ENCODE data around the gene MYO1B.

The MYO1B gene

DNA sequence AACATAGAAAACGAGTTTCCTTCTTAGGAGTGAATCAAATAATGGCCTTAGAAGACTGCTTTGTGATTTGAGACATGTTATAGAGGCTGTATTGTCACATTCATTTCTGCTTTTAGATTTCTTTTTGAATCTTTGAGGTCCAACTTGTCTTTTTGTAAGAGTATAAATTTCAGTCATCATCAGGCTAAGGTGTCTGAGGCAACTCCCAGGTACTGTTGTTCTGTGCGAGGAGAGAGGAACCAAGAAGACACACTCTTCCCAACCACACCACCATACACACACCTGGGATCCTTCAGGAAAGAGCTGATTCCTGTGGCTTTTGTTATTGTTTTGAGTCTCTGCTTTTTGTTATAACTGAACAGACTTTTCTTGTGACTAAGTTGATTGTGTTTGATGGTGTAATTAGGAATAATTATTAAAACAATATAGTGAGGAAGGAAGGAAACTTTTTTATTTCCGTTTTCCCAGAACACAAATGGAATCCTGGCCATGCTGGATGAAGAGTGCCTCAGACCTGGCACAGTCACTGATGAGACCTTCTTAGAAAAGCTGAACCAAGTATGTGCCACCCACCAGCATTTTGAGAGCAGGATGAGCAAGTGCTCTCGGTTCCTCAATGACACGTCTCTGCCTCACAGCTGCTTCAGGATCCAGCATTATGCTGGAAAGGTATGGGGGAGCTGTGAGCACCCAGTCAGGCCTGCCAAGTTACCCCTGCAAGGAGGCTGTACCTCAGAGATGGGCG is 140.4 kb downstream of the MYO1B start:
- no peak overlapping the region for H3K4me3 ChIP-seq (ENCODE audit: low read depth, low read length)
- no peak for DNase-seq (ENCODE audit: low read depth)
- TF ChIP-seq CTCF (IDR thresholded peaks at IDR 0.05; ENCODE audit: low read depth, low read length, missing control alignments), result no peak

DNA sequence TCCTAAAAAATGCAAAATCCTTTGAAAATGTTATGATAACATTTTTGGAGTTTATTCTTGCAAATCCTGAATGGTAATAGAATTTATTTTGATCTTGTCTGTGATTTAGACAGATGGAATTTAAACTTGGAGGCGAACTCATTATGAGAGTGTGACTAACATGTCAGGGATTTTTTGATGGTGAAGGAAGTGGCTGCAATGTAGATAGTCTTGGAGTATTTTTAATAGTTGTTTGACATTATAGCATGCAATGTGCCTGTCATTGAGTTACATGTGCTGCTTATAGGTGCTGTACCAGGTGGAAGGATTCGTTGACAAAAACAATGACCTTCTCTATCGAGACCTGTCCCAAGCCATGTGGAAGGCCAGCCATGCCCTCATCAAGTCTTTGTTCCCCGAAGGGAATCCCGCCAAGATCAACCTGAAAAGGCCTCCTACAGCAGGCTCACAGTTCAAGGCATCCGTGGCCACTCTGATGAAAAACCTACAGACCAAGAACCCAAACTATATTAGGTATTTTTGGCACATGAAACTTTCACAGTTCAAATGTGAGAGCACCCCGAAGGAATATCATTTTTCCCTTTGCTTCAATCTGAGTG is 141.8 kb downstream of the MYO1B start:
- no peak overlapping the region for H3K4me3 ChIP-seq (ENCODE audit: low read depth, low read length)
- no peak for TF ChIP-seq CTCF (IDR thresholded peaks at IDR 0.05; ENCODE audit: low read depth, low read length, missing control alignments)
- no peak for DNase-seq (ENCODE audit: low read depth)

DNA sequence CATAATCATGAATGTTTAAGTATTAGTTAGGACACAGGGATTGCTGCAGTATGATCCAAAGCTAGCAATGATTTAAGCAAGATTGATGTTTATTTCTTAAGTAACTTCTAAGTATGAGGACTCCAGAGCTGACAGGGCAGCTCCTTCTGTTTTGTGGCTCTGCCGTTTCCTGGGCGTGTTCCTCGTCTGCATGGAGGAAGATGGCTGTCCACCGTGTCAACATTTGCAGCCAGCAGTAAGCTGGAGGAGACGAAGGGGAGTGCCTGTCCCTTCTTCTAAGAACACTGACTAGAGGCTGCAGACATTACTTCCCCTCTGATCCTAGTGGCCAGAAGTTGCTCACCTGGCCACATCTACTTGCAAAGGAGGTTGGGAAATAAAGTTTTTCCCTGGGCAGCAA is 144.1 kb downstream of the MYO1B start:
- TF ChIP-seq CTCF (IDR thresholded peaks at IDR 0.05; ENCODE audit: low read depth, low read length, missing control alignments), result no peak
- no peak for DNase-seq (ENCODE audit: low read depth)
- no peak overlapping the region for H3K4me3 ChIP-seq (ENCODE audit: low read depth, low read length)

DNA sequence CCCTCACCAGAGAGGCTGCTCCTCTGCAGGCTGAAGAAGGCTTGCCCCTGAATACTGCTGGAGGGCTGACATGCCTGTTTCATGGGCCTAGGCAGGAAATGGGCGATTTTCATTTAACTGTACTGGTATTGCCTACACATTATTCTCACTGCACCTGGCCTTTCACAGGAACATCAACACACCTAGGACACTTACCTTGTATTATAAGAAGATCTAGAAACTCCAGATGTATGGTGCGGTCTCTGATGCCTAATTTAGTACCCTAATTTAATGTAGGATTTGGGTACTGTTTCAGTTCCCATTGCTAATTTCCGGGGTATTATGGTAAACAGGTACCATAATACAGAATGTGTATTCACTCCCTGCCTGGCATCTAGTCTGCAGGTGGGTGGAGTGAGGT is 146.0 kb downstream of the MYO1B start:
- no peak for DNase-seq (ENCODE audit: low read depth)
- TF ChIP-seq CTCF (IDR thresholded peaks at IDR 0.05; ENCODE audit: low read depth, low read length, missing control alignments), result no peak
- no peak overlapping the region for H3K4me3 ChIP-seq (ENCODE audit: low read depth, low read length)

DNA sequence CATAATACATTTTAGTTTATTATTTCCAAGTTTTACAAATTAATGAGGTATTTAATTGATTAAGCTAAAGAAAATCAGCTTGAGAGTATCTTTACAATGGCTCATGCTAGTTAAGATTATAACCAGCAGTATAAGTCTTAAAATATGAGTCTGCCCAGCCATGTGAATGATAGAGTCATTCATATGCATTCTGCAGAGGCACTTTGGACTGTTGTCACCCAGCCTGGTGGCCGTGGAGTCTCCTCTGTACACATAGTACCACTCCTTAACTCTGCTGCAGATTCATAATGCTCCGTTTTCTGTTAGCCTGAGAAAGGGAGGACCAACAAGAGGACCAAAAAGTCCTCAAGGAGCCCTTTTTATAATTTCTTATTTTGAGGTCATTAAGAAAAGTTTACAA is 148.8 kb downstream of the MYO1B start:
- DNase-seq (ENCODE audit: low read depth), result no peak
- TF ChIP-seq CTCF (IDR thresholded peaks at IDR 0.05; ENCODE audit: low read depth, low read length, missing control alignments), result no peak

GRCh38 chr2:191396794-191397193 is 151.6 kb downstream of the MYO1B start:
- DNase-seq (ENCODE audit: low read depth), result no peak
- TF ChIP-seq CTCF (IDR thresholded peaks at IDR 0.05; ENCODE audit: low read depth, low read length, missing control alignments), result no peak
- H3K4me3 ChIP-seq (ENCODE audit: low read depth, low read length), result no peak overlapping the region

More for the DNA sequence above, 148.8 kb downstream of the MYO1B start:
- H3K4me3 ChIP-seq (ENCODE audit: low read depth, low read length), result no peak overlapping the region

- DNase-seq (ENCODE audit: low read depth), result no peak
- no peak overlapping the region for H3K4me3 ChIP-seq (ENCODE audit: low read depth, low read length)
- no peak for TF ChIP-seq CTCF (IDR thresholded peaks at IDR 0.05; ENCODE audit: low read depth, low read length, missing control alignments)
Observed at GRCh38 chr2:191399601-191400000, 154.4 kb downstream of the MYO1B start.
